SU-DHL-6 (cell line): ENCODE measurements around the gene BCKDHB.

ENCODE experiments used
- CTCF ChIP-seq: fragments of 200-600 bp; sonication (generic); IDR thresholded peaks from one replicate; pipeline ENCODE4 v1.5.1; 2017; ENCODE audit warnings: antibody characterized with exemption, mild to moderate bottlenecking, low read length, moderate library complexity; ENCODE audit not compliant: insufficient read depth, poor library complexity, severe bottlenecking
- EZH2phosphoT487 ChIP-seq: fragments of 200-600 bp; sonication (generic), shearing (Covaris generic); conservative IDR thresholded peaks from 2 replicates; pipeline ENCODE4 v1.6.1; 2018; ENCODE audit warnings: mild to moderate bottlenecking, antibody characterized with exemption, low read length, moderate library complexity, mixed read lengths

- TF ChIP-seq CTCF (no peak), EZH2phosphoT487 (no peak)
Observed at GRCh38 chr6:80340686-80341085, 234.2 kb downstream of the BCKDHB start.
